HEK293 (cell line): ENCODE measurements around the gene MED16.

ENCODE experiments used
- CTCF ChIA-PET: fragments of 350-600 bp; formaldehyde crosslinking; extraction: SDS; loops from one replicate; lab custom pipeline; 2021; ENCODE audit warnings: antibody characterized with exemption; lab: Yijun Ruan, JAX
- POLR2A ChIA-PET: fragments of 300-600 bp; formaldehyde crosslinking; extraction: SDS; loops from one replicate; lab custom pipeline; 2020; ENCODE audit warnings: antibody characterized with exemption, inconsistent platforms; lab: Yijun Ruan, JAX
- H3K27ac ChIP-seq: fragments of 200-500 bp; sonication (Bioruptor generic); 2 replicates; pipeline ENCODE4 v1.5.1; 2014; ENCODE audit warnings: low read depth, low read length, control low read depth, inconsistent platforms; ENCODE audit errors: extremely low read depth
- H3K36me3 ChIP-seq, 2 experiments: fragments of 200-500 bp in 1 of 2; sonication (Bioruptor generic) in 1 of 2; 1 replicate in 1 of 2; 2 replicates in 1 of 2; pipeline ENCODE4 v1.5.1; 2014 to 2017; ENCODE audit warnings: inconsistent platforms in 2 of 2, low read length in 2 of 2; ENCODE audit not compliant: control insufficient read depth in 2 of 2, insufficient read depth in 1 of 2
- H3K4me1 ChIP-seq: fragments of 200-500 bp; sonication (Bioruptor generic); 2 replicates; pipeline ENCODE4 v1.5.1; 2014; ENCODE audit warnings: mild to moderate bottlenecking, low read length, inconsistent platforms; ENCODE audit not compliant: control insufficient read depth, insufficient read depth
- H3K4me3 ChIP-seq: 2 replicates; pipeline ENCODE4 v1.5.1; 2011; ENCODE audit warnings: low read depth, mild to moderate bottlenecking, control low read depth, low read length, moderate library complexity
- H3K9me3 ChIP-seq: fragments of 200-500 bp; sonication (Bioruptor generic); 2 replicates; pipeline ENCODE4 v1.5.1; 2014; ENCODE audit warnings: low read depth, low read length, inconsistent platforms; ENCODE audit not compliant: control insufficient read depth, insufficient read depth
- ATF2 ChIP-seq: fragments of 450-650 bp; formaldehyde crosslinking; IDR thresholded peaks from 2 replicates; pipeline ENCODE4 v1.5.1; 2016; ENCODE audit warnings: missing biosample characterization, missing genetic modification characterization, low read depth
- GLIS1 ChIP-seq: fragments of 450-650 bp; formaldehyde crosslinking; IDR thresholded peaks from 2 replicates; pipeline ENCODE4 v1.5.1; 2016; ENCODE audit warnings: missing biosample characterization, missing genetic modification characterization
- GLIS2 ChIP-seq: fragments of 450-650 bp; formaldehyde crosslinking; IDR thresholded peaks from 2 replicates; pipeline ENCODE4 v1.5.1; 2016; ENCODE audit warnings: missing biosample characterization, missing genetic modification characterization
- IKZF3 ChIP-seq: fragments of 450-650 bp; IDR thresholded peaks from 2 replicates; pipeline ENCODE4 v1.5.0; 2018; ENCODE audit warnings: missing biosample characterization, mild to moderate bottlenecking, missing genetic modification characterization, moderate library complexity
- KLF8 ChIP-seq: fragments of 450-650 bp; formaldehyde crosslinking; IDR thresholded peaks from 2 replicates; pipeline ENCODE4 v1.5.1; 2016; ENCODE audit warnings: missing biosample characterization, missing genetic modification characterization
- SP2 ChIP-seq: fragments of 450-650 bp; formaldehyde crosslinking; IDR thresholded peaks from 2 replicates; pipeline ENCODE4 v1.5.1; 2016; ENCODE audit warnings: missing biosample characterization, missing genetic modification characterization
- ZIC2 ChIP-seq: fragments of 450-650 bp; formaldehyde crosslinking; IDR thresholded peaks from 2 replicates; pipeline ENCODE4 v1.5.1; 2016; ENCODE audit warnings: missing biosample characterization, missing genetic modification characterization
- ZNF121 ChIP-seq: fragments of 450-650 bp; formaldehyde crosslinking; IDR thresholded peaks from 2 replicates; pipeline ENCODE4 v1.5.1; 2016; ENCODE audit warnings: missing biosample characterization, missing genetic modification characterization
- ZNF335 ChIP-seq: fragments of 450-650 bp; formaldehyde crosslinking; conservative IDR thresholded peaks from 2 replicates; pipeline ENCODE4 v1.5.1; 2016; ENCODE audit warnings: missing biosample characterization, missing genetic modification characterization
- ZNF366 ChIP-seq: fragments of 450-650 bp; formaldehyde crosslinking; conservative IDR thresholded peaks from 2 replicates; pipeline ENCODE4 v1.5.1; 2016; ENCODE audit warnings: missing biosample characterization, missing genetic modification characterization
- ZNF37A ChIP-seq: fragments of 450-650 bp; IDR thresholded peaks from 2 replicates; pipeline ENCODE4 v1.5.1; 2018; ENCODE audit warnings: missing biosample characterization, missing genetic modification characterization
- ZNF629 ChIP-seq: fragments of 450-650 bp; formaldehyde crosslinking; IDR thresholded peaks from 2 replicates; pipeline ENCODE4 v1.5.1; 2017; ENCODE audit warnings: missing biosample characterization, missing genetic modification characterization
- ZNF692 ChIP-seq: fragments of 450-650 bp; formaldehyde crosslinking; IDR thresholded peaks from 2 replicates; pipeline ENCODE4 v1.5.1; 2016; ENCODE audit warnings: missing biosample characterization, missing genetic modification characterization
- ZNF707 ChIP-seq: fragments of 450-650 bp; formaldehyde crosslinking; IDR thresholded peaks from 2 replicates; pipeline ENCODE4 v1.5.1; 2016; ENCODE audit warnings: missing biosample characterization, missing genetic modification characterization
- ZSCAN23 ChIP-seq: fragments of 450-650 bp; formaldehyde crosslinking; IDR thresholded peaks from 2 replicates; pipeline ENCODE4 v1.5.1; 2016; ENCODE audit warnings: missing biosample characterization, missing genetic modification characterization
- TF ChIP-seq, protein P1 (sequence below): fragments of 450-650 bp; formaldehyde crosslinking; IDR thresholded peaks from 2 replicates; pipeline ENCODE4 v1.5.1; 2016; ENCODE audit warnings: missing biosample characterization, missing genetic modification characterization
- TF ChIP-seq, protein P2 (sequence below): fragments of 450-650 bp; formaldehyde crosslinking; IDR thresholded peaks from 2 replicates; pipeline ENCODE4 v1.5.1; 2016; ENCODE audit warnings: missing biosample characterization, missing genetic modification characterization
- TF ChIP-seq, protein P3 (sequence below): fragments of 450-650 bp; IDR thresholded peaks from 2 replicates; pipeline ENCODE4 v1.5.1; 2018; ENCODE audit warnings: missing biosample characterization, mild to moderate bottlenecking, missing genetic modification characterization
- TF ChIP-seq, protein P4 (sequence below): fragments of 450-650 bp; formaldehyde crosslinking; IDR thresholded peaks from 2 replicates; pipeline ENCODE4 v1.5.1; 2017; ENCODE audit warnings: missing biosample characterization, missing genetic modification characterization

Gene MED16

DNA sequence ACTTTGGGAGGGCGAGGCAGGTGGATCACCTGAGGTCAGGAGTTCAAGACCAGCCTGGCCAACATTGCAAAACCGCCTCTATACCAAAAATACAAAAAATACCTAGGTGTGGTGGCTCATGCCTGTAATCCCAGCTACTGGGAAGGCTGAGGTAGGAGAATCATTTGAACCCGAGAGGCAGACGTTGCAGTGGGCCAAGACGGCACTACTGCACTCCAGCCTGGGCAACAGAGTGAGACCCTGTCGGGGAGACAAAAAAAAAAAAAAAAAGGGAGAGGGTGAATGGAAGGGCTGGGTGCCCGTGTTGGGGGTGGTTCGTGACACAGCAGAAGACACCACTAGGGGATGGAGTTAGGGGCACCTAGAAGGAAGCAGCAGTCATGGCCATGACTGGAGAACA is 22.7 kb downstream of the MED16 start:
- TF ChIP-seq ZNF707, result no peak
- peak; percentile 62; the same call in 1 of the 2 replicates for TF ChIP-seq ZNF121
- TF ChIP-seq, all 188 proteins: peak for 1
- H3K4me1 ChIP-seq, result no peaks in the 10 kb centered on the region; the same call in 1 of the 2 replicates
- peaks cover 7 to 52% of the 10 kb centered on the region in 2 experiments; a peak in 2 of 3 replicates for H3K36me3 ChIP-seq
- H3K9me3 ChIP-seq, result no peaks in the 10 kb centered on the region
- POLR2A ChIA-PET, result no interaction called here
- H3K27ac ChIP-seq, result no peak overlapping the region
- CTCF ChIA-PET, result no interaction called here
- H3K4me3 ChIP-seq, result no peak overlapping the region

- H3K4me3 ChIP-seq, result no peak overlapping the region
- H3K4me1 ChIP-seq, result no peaks in the 10 kb centered on the region; the same call in 1 of the 2 replicates
- no peaks in the 10 kb centered on the region for H3K9me3 ChIP-seq
- POLR2A ChIA-PET, result no interaction called here
- peaks cover 7 to 47% of the 10 kb centered on the region in 2 experiments; a peak in 2 of 3 replicates for H3K36me3 ChIP-seq
- H3K27ac ChIP-seq, result no peak overlapping the region; the same call in 1 of the 2 replicates
- CTCF ChIA-PET, result no interaction called here
- TF ChIP-seq, protein P1, sequence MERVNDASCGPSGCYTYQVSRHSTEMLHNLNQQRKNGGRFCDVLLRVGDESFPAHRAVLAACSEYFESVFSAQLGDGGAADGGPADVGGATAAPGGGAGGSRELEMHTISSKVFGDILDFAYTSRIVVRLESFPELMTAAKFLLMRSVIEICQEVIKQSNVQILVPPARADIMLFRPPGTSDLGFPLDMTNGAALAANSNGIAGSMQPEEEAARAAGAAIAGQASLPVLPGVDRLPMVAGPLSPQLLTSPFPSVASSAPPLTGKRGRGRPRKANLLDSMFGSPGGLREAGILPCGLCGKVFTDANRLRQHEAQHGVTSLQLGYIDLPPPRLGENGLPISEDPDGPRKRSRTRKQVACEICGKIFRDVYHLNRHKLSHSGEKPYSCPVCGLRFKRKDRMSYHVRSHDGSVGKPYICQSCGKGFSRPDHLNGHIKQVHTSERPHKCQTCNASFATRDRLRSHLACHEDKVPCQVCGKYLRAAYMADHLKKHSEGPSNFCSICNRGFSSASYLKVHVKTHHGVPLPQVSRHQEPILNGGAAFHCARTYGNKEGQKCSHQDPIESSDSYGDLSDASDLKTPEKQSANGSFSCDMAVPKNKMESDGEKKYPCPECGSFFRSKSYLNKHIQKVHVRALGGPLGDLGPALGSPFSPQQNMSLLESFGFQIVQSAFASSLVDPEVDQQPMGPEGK, result peak; percentile 60; the same call in 1 of the 2 replicates
- peak; percentile 70 for TF ChIP-seq ZNF366 (tag by site-specific recombination)
- no peak for TF ChIP-seq ZSCAN23 (tag by site-specific recombination)
- TF ChIP-seq IKZF3 (tag by site-specific recombination), result peak; percentile 61
- no peak for TF ChIP-seq ZNF37A
- TF ChIP-seq ATF2, result peak; percentile 65
- TF ChIP-seq GLIS2 (tag by site-specific recombination), result peak; percentile 67
- 0 out of 2 replicates have a peak, but pooled peaks have one; percentile 22 for TF ChIP-seq KLF8
- TF ChIP-seq, protein P2, sequence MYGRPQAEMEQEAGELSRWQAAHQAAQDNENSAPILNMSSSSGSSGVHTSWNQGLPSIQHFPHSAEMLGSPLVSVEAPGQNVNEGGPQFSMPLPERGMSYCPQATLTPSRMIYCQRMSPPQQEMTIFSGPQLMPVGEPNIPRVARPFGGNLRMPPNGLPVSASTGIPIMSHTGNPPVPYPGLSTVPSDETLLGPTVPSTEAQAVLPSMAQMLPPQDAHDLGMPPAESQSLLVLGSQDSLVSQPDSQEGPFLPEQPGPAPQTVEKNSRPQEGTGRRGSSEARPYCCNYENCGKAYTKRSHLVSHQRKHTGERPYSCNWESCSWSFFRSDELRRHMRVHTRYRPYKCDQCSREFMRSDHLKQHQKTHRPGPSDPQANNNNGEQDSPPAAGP, result no peak
- TF ChIP-seq, protein P3, sequence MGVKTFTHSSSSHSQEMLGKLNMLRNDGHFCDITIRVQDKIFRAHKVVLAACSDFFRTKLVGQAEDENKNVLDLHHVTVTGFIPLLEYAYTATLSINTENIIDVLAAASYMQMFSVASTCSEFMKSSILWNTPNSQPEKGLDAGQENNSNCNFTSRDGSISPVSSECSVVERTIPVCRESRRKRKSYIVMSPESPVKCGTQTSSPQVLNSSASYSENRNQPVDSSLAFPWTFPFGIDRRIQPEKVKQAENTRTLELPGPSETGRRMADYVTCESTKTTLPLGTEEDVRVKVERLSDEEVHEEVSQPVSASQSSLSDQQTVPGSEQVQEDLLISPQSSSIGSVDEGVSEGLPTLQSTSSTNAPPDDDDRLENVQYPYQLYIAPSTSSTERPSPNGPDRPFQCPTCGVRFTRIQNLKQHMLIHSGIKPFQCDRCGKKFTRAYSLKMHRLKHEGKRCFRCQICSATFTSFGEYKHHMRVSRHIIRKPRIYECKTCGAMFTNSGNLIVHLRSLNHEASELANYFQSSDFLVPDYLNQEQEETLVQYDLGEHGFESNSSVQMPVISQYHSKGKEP (tag by site-specific recombination), result no peak
- peak; percentile 53 for TF ChIP-seq ZNF629
- peak; percentile 99 for TF ChIP-seq GLIS1 (tag by site-specific recombination)
- 0 out of 2 replicates have a peak, but pooled peaks have one; percentile 11 for TF ChIP-seq ZNF692
- TF ChIP-seq, protein P4, sequence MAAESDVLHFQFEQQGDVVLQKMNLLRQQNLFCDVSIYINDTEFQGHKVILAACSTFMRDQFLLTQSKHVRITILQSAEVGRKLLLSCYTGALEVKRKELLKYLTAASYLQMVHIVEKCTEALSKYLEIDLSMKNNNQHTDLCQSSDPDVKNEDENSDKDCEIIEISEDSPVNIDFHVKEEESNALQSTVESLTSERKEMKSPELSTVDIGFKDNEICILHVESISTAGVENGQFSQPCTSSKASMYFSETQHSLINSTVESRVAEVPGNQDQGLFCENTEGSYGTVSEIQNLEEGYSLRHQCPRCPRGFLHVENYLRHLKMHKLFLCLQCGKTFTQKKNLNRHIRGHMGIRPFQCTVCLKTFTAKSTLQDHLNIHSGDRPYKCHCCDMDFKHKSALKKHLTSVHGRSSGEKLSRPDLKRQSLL (tag by site-specific recombination), result peak; percentile 100
- TF ChIP-seq SP2 (tag by site-specific recombination), result peak; percentile 15; the same call in 1 of the 2 replicates
- TF ChIP-seq ZIC2 (tag by site-specific recombination), result peak; percentile 34; the same call in 1 of the 2 replicates
- peak; percentile 64 for TF ChIP-seq ZNF335 (tag by site-specific recombination)
Measured at GRCh38 chr19:869245-870177, 23.5 kb downstream of the MED16 start.
